GM08714 (cell line): Measurements from ENCODE around the gene DNAJC19.
"Not testable (repeated sequence)": the region's sequence is repeated elsewhere in the genome, so short reads cannot be mapped to it uniquely, and the experiment has no call there.

Experiments
- H3K4me3 ChIP-seq: fragments of 200-500 bp; sonication (Bioruptor generic); 2 replicates; pipeline ENCODE4 v1.5.1; 2014; ENCODE audit warnings: mild to moderate bottlenecking, low read length, inconsistent platforms
- ZNF274 ChIP-seq: IDR thresholded peaks from 2 replicates; pipeline ENCODE4 v1.6.1; 2012; ENCODE audit warnings: mild to moderate bottlenecking, low read depth, low read length

Gene DNAJC19

GRCh38 chr3:180989291-180990163, at the start of gene DNAJC19:
Gene DNAJC19 (minus strand): TSS chr3:180989736. CDS start chr3:180989602, 134 bp downstream.
- peak within 1 kb of the TSS; percentile 78 for H3K4me3 ChIP-seq
- TF ChIP-seq ZNF274 = no peak

- no peak overlapping the region for H3K4me3 ChIP-seq
- no peak for TF ChIP-seq ZNF274
These were observed 41.4 kb upstream of the DNAJC19 start for GRCh38 chr3:181030948-181031347.

- TF ChIP-seq ZNF274 = no peak
- H3K4me3 ChIP-seq = no peak overlapping the region
These were observed 35.7 kb upstream of the DNAJC19 start for GRCh38 chr3:181025204-181025603.

GRCh38 chr3:181017690-181018089, 28.2 kb upstream of the DNAJC19 start:
- no peak overlapping the region for H3K4me3 ChIP-seq
- TF ChIP-seq ZNF274 = no peak

GRCh38 chr3:181009225-181009624, 19.7 kb upstream of the DNAJC19 start:
- no peak overlapping the region for H3K4me3 ChIP-seq
- no peak for TF ChIP-seq ZNF274

GRCh38 chr3:181008796-181009195, 19.3 kb upstream of the DNAJC19 start:
- no peak for TF ChIP-seq ZNF274
- H3K4me3 ChIP-seq = no peak overlapping the region

GRCh38 chr3:181007262-181007661, 17.7 kb upstream of the DNAJC19 start:
- TF ChIP-seq ZNF274 = no peak
- H3K4me3 ChIP-seq = no peak overlapping the region

GRCh38 chr3:181006541-181006940, 17.0 kb upstream of the DNAJC19 start:
- no peak for TF ChIP-seq ZNF274
- H3K4me3 ChIP-seq = no peak overlapping the region

- H3K4me3 ChIP-seq = not testable (repeated sequence)
These were observed 13.9 kb upstream of the DNAJC19 start for GRCh38 chr3:181003469-181003868.

GRCh38 chr3:181002331-181002730, 12.8 kb upstream of the DNAJC19 start:
- H3K4me3 ChIP-seq = not testable (repeated sequence)

GRCh38 chr3:180996415-180996932, 6.9 kb upstream of the DNAJC19 start:
- no peak overlapping the region for H3K4me3 ChIP-seq
- TF ChIP-seq ZNF274 = no peak

GRCh38 chr3:180990505-180990904, 969 bp upstream of the DNAJC19 start:
- TF ChIP-seq ZNF274 = no peak
- peak overlapping the region; percentile 78; the same call in 1 of the 2 replicates for H3K4me3 ChIP-seq

- no peak for TF ChIP-seq ZNF274
- no peak overlapping the region for H3K4me3 ChIP-seq
These were observed 2.2 kb downstream of the DNAJC19 start for GRCh38 chr3:180987344-180987743.

- H3K4me3 ChIP-seq = not testable (repeated sequence)
These were observed 3.2 kb downstream of the DNAJC19 start for GRCh38 chr3:180986366-180986765.

GRCh38 chr3:180983136-180983535, 6.4 kb downstream of the DNAJC19 start:
- no peak overlapping the region for H3K4me3 ChIP-seq
- no peak for TF ChIP-seq ZNF274

GRCh38 chr3:180981912-180982311, 7.6 kb downstream of the DNAJC19 start:
- no peak for TF ChIP-seq ZNF274
- H3K4me3 ChIP-seq = no peak overlapping the region
